ENCODE data around the gene SESN1.

The SESN1 gene

GRCh38 chr6:108968325-108969316, 126.0 kb downstream of the SESN1 start:
- TF ChIP-seq CTCF (IDR thresholded peaks at IDR 0.05; ENCODE audit: low read depth, low read length, missing control alignments), result no peak
- no peak for DNase-seq (ENCODE audit: extremely low read depth, low read depth)
- H3K4me3 ChIP-seq (replicated peaks; ENCODE audit: low read depth, low read length), result no peak overlapping the region

- H3K4me3 ChIP-seq (replicated peaks; ENCODE audit: low read depth, low read length), result no peak overlapping the region
- no peak for DNase-seq (ENCODE audit: extremely low read depth, low read depth)
- no peak for TF ChIP-seq CTCF (IDR thresholded peaks at IDR 0.05; ENCODE audit: low read depth, low read length, missing control alignments)
Observed at GRCh38 chr6:108966855-108967755, 127.5 kb downstream of the SESN1 start.

- no peak overlapping the region for H3K4me3 ChIP-seq (replicated peaks; ENCODE audit: low read depth, low read length)
- no peak for TF ChIP-seq CTCF (IDR thresholded peaks at IDR 0.05; ENCODE audit: low read depth, low read length, missing control alignments)
- DNase-seq (ENCODE audit: extremely low read depth, low read depth), result no peak
Observed at GRCh38 chr6:108966251-108966650, 128.4 kb downstream of the SESN1 start.

GRCh38 chr6:108961985-108962384, 132.7 kb downstream of the SESN1 start:
- no peak overlapping the region for H3K4me3 ChIP-seq (replicated peaks; ENCODE audit: low read depth, low read length)
- no peak for DNase-seq (ENCODE audit: extremely low read depth, low read depth)
- TF ChIP-seq CTCF (IDR thresholded peaks at IDR 0.05; ENCODE audit: low read depth, low read length, missing control alignments), result no peak

GRCh38 chr6:108961077-108961476, 133.6 kb downstream of the SESN1 start:
- no peak for TF ChIP-seq CTCF (IDR thresholded peaks at IDR 0.05; ENCODE audit: low read depth, low read length, missing control alignments)

GRCh38 chr6:108960601-108961000, 134.0 kb downstream of the SESN1 start:
- no peak for TF ChIP-seq CTCF (IDR thresholded peaks at IDR 0.05; ENCODE audit: low read depth, low read length, missing control alignments)

More at GRCh38 chr6:108961077-108961476, 133.6 kb downstream of the SESN1 start:
- H3K4me3 ChIP-seq (replicated peaks; ENCODE audit: low read depth, low read length), result no peak overlapping the region
- DNase-seq (ENCODE audit: extremely low read depth, low read depth), result no peak

More at GRCh38 chr6:108960601-108961000, 134.0 kb downstream of the SESN1 start:
- H3K4me3 ChIP-seq (replicated peaks; ENCODE audit: low read depth, low read length), result no peak overlapping the region
- no peak for DNase-seq (ENCODE audit: extremely low read depth, low read depth)
